Mammary epithelial cell (primary cell): ENCODE measurements around the gene ATG7.

ENCODE experiments used
- CTCF ChIP-seq, 2 donors: IDR thresholded peaks in 1 of 2; conservative IDR thresholded peaks in 1 of 2; 2 replicates each; pipeline ENCODE4 v1.5.1; 2011 to 2012; ENCODE audit warnings: inconsistent platforms in 2 of 2, low read length in 2 of 2, mild to moderate bottlenecking in 2 of 2, control low read depth in 1 of 2, low read depth in 1 of 2; ENCODE audit not compliant: insufficient read depth in 1 of 2; ENCODE audit errors: extremely low read depth in 1 of 2
- EZH2 ChIP-seq: IDR thresholded peaks from 2 replicates; pipeline ENCODE4 v1.6.1; 2012; ENCODE audit warnings: low read length, inconsistent platforms, borderline replicate concordance

- peak in 1 of 2 donors; percentile 19 for TF ChIP-seq CTCF (conservative IDR thresholded peaks at IDR 0.05 in 1 of 2, IDR thresholded peaks at IDR 0.05 in 1 of 2; ENCODE audit: extremely low read depth in 1 of 2, insufficient read depth in 1 of 2, low read depth in 1 of 2, low read length in 2 of 2)
- TF ChIP-seq EZH2: no peak
Measured at GRCh38 chr3:11606865-11607440, 334.8 kb downstream of the ATG7 start.
